ENCODE data around the gene CCDC33. TPM values are rescaled to one million over a fixed set of nuclear protein-coding genes. Genes with fewer than 3 reads are reported as not detected.

Gene CCDC33
- total RNA-seq, 1 donor from 2014 or later = 0.41 TPM

GRCh38 chr15:74240897-74241614, 4.9 kb downstream of the CCDC33 start:
- Mint-ChIP-seq H3K4me3 (ENCODE audit: unreplicated experiment) (no peak overlapping the region), H3K4me1 (ENCODE audit: low read depth, unreplicated experiment) (peaks cover 11% of the 10 kb centered on the region), H3K9me3 (ENCODE audit: unreplicated experiment) (no peaks in the 10 kb centered on the region), H3K27ac (ENCODE audit: unreplicated experiment) (no peak overlapping the region), H3K27me3 (ENCODE audit: low read depth, unreplicated experiment) (peaks cover 59% of the 10 kb centered on the region), H3K36me3 (ENCODE audit: low read depth, unreplicated experiment) (no peaks in the 10 kb centered on the region)
- Histone ChIP-seq H3K36me3 (ENCODE audit: insufficient read depth, low read length) (no peaks in the 10 kb centered on the region), H3K4me2 (ENCODE audit: low read length) (no peak overlapping the region), H3K4me3 (ENCODE audit: insufficient read depth, low read depth, low read length) (no peak overlapping the region), H3K79me2 (ENCODE audit: insufficient read depth, low read length) (no peaks in the 10 kb centered on the region), H3K27me3 (ENCODE audit: insufficient read depth, low read length) (peaks cover 6% of the 10 kb centered on the region), H3K9ac (ENCODE audit: low read length) (no peak overlapping the region), H2AFZ (ENCODE audit: low read depth, low read length) (no peak overlapping the region), H3K9me3 (ENCODE audit: insufficient read depth, low read depth, low read length) (no peaks in the 10 kb centered on the region), H4K20me1 (ENCODE audit: insufficient read depth, low read length) (no peaks in the 10 kb centered on the region), H3K27ac (ENCODE audit: low read depth, low read length) (no peak overlapping the region), H3K4me1 (ENCODE audit: insufficient read depth, low read length) (peaks cover 29% of the 10 kb centered on the region)
- TF ChIP-seq CTCF (IDR thresholded peaks at IDR 0.05; ENCODE audit: insufficient read depth, low read depth, low read length) = no peak
- no peak for TF ChIP-seq EZH2 (IDR thresholded peaks at IDR 0.05; ENCODE audit: insufficient read depth, low read length)
- FAIRE-seq = no peak
- DNase-seq (ENCODE audit: low read depth) = no peak

GRCh38 chr15:74242441-74243185, 6.5 kb downstream of the CCDC33 start:
- no peak overlapping the region for H3K27ac ChIP-seq (ENCODE audit: low read depth, low read length)
- H3K27me3 Mint-ChIP-seq (ENCODE audit: low read depth, unreplicated experiment) = peaks cover 60% of the 10 kb centered on the region

More at GRCh38 chr15:74242441-74243185, 6.5 kb downstream of the CCDC33 start:
- Mint-ChIP-seq H3K36me3 (ENCODE audit: low read depth, unreplicated experiment) (no peaks in the 10 kb centered on the region), H3K27ac (ENCODE audit: unreplicated experiment) (no peak overlapping the region), H3K9me3 (ENCODE audit: unreplicated experiment) (no peaks in the 10 kb centered on the region), H3K4me3 (ENCODE audit: unreplicated experiment) (no peak overlapping the region), H3K4me1 (ENCODE audit: low read depth, unreplicated experiment) (peaks cover 11% of the 10 kb centered on the region)
- FAIRE-seq (no peak), DNase-seq (ENCODE audit: low read depth) (peak; percentile 31)
- Histone ChIP-seq H3K9ac (ENCODE audit: low read length) (peak overlapping the region; percentile 16), H2AFZ (ENCODE audit: low read depth, low read length) (peak overlapping the region; percentile 10), H4K20me1 (ENCODE audit: insufficient read depth, low read length) (no peaks in the 10 kb centered on the region), H3K4me3 (ENCODE audit: insufficient read depth, low read depth, low read length) (no peak overlapping the region), H3K9me3 (ENCODE audit: insufficient read depth, low read depth, low read length) (no peaks in the 10 kb centered on the region), H3K4me1 (ENCODE audit: insufficient read depth, low read length) (peaks cover 29% of the 10 kb centered on the region), H3K4me2 (ENCODE audit: low read length) (peak overlapping the region; percentile 42), H3K79me2 (ENCODE audit: insufficient read depth, low read length) (no peaks in the 10 kb centered on the region), H3K27me3 (ENCODE audit: insufficient read depth, low read length) (peaks cover 11% of the 10 kb centered on the region), H3K36me3 (ENCODE audit: insufficient read depth, low read length) (no peaks in the 10 kb centered on the region)
- TF ChIP-seq EZH2 (IDR thresholded peaks at IDR 0.05; ENCODE audit: insufficient read depth, low read length) = no peak
- TF ChIP-seq CTCF (IDR thresholded peaks at IDR 0.05; ENCODE audit: insufficient read depth, low read depth, low read length) = no peak
